Ascending aorta (tissue), 2 donors: ENCODE data around the gene CEACAM20. TPM values are rescaled to one million over a fixed set of nuclear protein-coding genes. Genes with fewer than 3 reads are reported as not detected.

ENCODE experiments used
- DNase-seq, 2 donors: peaks; one replicate each; pipeline ENCODE4 v3.0.0-alpha.2; 2019; ENCODE audit warnings: low spot score in 2 of 2
- H3K27ac ChIP-seq, 2 donors: fragments of 200-600 bp; sonication (generic); one replicate each; pipeline ENCODE4 v1.5.1; 2016 to 2017; ENCODE audit warnings: mild to moderate bottlenecking in 1 of 2
- H3K27me3 ChIP-seq: fragments of 200-600 bp; sonication (generic); one replicate; pipeline ENCODE4 v1.5.1; 2017
- H3K36me3 ChIP-seq, 2 donors: fragments of 200-600 bp; sonication (generic); one replicate each; pipeline ENCODE4 v1.5.1; 2016
- H3K4me1 ChIP-seq, 2 donors: fragments of 200-600 bp; sonication (generic); one replicate each; pipeline ENCODE4 v1.5.1; 2016 to 2017; ENCODE audit warnings: mild to moderate bottlenecking in 1 of 2
- H3K4me3 ChIP-seq, 2 donors: fragments of 200-600 bp; sonication (generic); one replicate each; pipeline ENCODE4 v1.5.1; 2016 to 2017; ENCODE audit warnings: mild to moderate bottlenecking in 1 of 2
- H3K9me3 ChIP-seq, 2 donors: fragments of 200-600 bp; sonication (generic); one replicate each; pipeline ENCODE4 v1.5.1; 2016
- intact Hi-C: fragments of 100-400 bp; cut with DNase I; formaldehyde crosslinking; loops from one replicate; pipeline ENCODE4 v1.15.1; 2023
- total RNA-seq: library from RNA; depleted of rRNA; stranded (reverse); fragments of >200 nt; gene quantifications from one replicate; pipeline ENCODE4 v1.1.0, GENCODE V29; 2016
- TF ChIP-seq, protein P1 (sequence below), 3 experiments: fragments of 200-600 bp in 2 of 3; fragments of 450-650 bp in 1 of 3; sonication (generic) in 2 of 3; IDR thresholded peaks; one replicate each; pipeline ENCODE4 v1.5.1; 2016 to 2019; ENCODE audit warnings: antibody characterized with exemption in 3 of 3, mild to moderate bottlenecking in 1 of 3, moderate library complexity in 1 of 3

Gene CEACAM20
- not detected for total RNA-seq

DNA sequence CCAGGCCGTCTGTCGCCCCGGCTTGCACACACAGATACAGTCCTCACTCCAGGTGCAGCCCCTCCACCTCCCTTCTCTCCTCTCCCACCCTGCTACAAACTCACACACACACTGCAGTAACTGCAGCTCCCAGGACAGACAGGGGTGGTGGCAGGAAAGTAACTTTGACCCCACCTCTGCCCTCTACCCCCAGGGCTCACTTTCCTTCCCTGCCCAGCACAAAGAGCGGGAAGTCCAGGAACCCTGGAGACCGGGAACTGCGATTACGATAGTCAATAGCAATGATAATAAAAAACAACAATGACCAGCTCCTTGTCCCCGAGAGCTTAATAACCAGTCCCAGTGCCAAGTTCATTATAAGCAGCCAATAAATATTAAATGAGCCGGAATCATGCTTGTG lies at the start of gene CEACAM20:
CEACAM20 (minus strand) TSS at position 140 of the 400 bp plus-strand sequence. CDS start 166 bp downstream, outside the sequence.
- DNase-seq: no peak

DNA sequence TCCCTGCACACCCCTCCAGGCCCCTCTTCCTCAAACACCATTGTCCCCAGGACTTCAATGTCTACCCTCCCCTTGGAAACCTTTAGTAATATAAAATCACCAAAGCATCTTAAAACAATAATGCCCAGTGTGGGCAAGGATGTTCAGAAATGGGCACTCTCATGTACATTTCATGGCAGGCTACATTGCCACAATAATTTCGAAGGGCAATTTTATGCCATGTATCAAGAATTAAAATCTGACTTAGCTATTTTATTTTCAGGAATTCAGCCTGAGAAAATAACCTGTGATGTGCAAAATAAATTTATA lies 48.0 kb upstream of the CEACAM20 start:
- intact Hi-C loops: no loop called here
- no peak for DNase-seq
- Histone ChIP-seq H3K27me3 (no peaks in the 10 kb centered on the region), H3K36me3 (no peaks in the 10 kb centered on the region), H3K4me1 (no peaks in the 10 kb centered on the region), H3K27ac (no peak overlapping the region), H3K4me3 (no peak overlapping the region), H3K9me3 (no peaks in the 10 kb centered on the region)
- TF ChIP-seq, protein P1, sequence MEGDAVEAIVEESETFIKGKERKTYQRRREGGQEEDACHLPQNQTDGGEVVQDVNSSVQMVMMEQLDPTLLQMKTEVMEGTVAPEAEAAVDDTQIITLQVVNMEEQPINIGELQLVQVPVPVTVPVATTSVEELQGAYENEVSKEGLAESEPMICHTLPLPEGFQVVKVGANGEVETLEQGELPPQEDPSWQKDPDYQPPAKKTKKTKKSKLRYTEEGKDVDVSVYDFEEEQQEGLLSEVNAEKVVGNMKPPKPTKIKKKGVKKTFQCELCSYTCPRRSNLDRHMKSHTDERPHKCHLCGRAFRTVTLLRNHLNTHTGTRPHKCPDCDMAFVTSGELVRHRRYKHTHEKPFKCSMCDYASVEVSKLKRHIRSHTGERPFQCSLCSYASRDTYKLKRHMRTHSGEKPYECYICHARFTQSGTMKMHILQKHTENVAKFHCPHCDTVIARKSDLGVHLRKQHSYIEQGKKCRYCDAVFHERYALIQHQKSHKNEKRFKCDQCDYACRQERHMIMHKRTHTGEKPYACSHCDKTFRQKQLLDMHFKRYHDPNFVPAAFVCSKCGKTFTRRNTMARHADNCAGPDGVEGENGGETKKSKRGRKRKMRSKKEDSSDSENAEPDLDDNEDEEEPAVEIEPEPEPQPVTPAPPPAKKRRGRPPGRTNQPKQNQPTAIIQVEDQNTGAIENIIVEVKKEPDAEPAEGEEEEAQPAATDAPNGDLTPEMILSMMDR (IDR thresholded peaks at IDR 0.05): no peak

More for the DNA sequence above, at the start of gene CEACAM20:
- no peak within 1 kb of the TSS for H3K4me3 ChIP-seq
- TF ChIP-seq, protein P1 (IDR thresholded peaks at IDR 0.05): no peak
- H3K36me3 ChIP-seq: no peaks in the 10 kb centered on the region
- no peaks in the 10 kb centered on the region for H3K4me1 ChIP-seq
- intact Hi-C loops: no loop called here
- no peak within 1 kb of the TSS for H3K27ac ChIP-seq
- no peaks in the 10 kb centered on the region for H3K9me3 ChIP-seq
- H3K27me3 ChIP-seq: no peaks in the 10 kb centered on the region

DNA sequence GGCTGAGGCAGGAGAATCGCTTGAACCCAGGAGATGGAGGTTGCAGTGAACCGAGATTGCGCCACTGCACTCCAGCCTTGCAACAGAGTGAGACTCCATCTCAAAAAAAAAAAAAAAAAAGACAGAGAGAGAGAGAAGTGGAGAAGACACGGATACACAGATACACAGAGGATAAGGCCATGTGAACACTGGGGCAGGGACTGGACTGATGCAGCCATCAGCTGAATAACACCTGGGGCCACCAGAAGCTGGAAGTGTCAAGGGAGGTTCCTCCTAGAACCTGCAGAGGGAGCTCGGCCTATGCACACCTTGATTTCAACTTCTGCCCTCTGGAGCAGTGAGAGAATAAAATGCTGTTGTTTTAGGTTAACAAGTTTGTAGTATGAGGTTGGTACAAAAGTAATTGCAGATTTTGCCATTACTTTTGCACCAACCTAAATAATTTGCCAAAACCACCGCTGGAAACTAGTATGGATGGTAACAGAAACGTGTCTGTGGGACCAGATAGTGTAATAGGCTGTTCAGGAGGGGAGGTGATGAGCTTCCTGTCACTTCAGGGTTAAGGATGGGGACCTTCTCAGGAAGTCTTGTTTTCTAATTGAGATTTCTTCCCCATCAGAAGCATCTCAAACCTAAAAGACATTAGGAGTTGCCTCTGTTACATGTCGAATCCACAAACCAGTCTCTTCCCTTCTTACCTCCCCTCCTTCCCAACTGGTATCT lies 47.5 kb upstream of the CEACAM20 start:
- Histone ChIP-seq H3K27me3 (no peaks in the 10 kb centered on the region), H3K4me1 (no peaks in the 10 kb centered on the region), H3K4me3 (no peak overlapping the region), H3K27ac (no peak overlapping the region), H3K9me3 (no peaks in the 10 kb centered on the region), H3K36me3 (no peaks in the 10 kb centered on the region)
- intact Hi-C loops: no loop called here
- TF ChIP-seq, protein P1 (IDR thresholded peaks at IDR 0.05): peak in 2 of 3 experiments; percentile 19 to 46
- no peak for DNase-seq

DNA sequence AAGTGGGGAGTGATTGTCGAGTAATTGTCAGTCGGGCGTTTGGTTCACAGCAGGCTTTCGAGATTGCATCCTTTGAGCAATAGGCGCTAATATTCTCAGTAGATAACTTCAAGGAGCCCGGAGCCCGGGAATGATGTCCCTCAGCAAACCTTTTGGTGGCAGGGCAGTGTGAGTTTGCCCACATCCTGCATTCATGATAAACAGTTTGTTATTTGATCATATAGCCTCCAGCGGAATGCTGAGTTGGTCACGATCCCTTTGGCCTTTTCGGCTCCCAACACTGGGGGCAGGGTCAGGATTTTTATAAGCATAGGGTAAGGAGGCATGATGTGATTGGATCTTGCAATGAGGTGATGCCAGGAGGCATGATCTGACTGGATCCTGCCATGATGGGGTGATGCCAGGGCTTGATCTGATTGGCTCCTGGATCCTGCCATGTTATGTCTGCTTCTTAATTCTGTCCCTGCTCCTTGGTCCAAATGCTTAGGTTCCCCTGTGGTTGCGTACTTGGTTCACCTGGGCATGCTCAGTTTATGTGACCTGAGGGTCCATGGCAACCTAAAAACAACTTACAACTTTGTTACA lies 45.7 kb upstream of the CEACAM20 start:
- intact Hi-C loops: no loop called here
- Histone ChIP-seq H3K27ac (no peak overlapping the region), H3K4me3 (no peak overlapping the region), H3K4me1 (no peaks in the 10 kb centered on the region), H3K27me3 (no peaks in the 10 kb centered on the region), H3K9me3 (no peaks in the 10 kb centered on the region), H3K36me3 (no peaks in the 10 kb centered on the region)
- no peak for DNase-seq
- TF ChIP-seq, protein P1 (IDR thresholded peaks at IDR 0.05): no peak

DNA sequence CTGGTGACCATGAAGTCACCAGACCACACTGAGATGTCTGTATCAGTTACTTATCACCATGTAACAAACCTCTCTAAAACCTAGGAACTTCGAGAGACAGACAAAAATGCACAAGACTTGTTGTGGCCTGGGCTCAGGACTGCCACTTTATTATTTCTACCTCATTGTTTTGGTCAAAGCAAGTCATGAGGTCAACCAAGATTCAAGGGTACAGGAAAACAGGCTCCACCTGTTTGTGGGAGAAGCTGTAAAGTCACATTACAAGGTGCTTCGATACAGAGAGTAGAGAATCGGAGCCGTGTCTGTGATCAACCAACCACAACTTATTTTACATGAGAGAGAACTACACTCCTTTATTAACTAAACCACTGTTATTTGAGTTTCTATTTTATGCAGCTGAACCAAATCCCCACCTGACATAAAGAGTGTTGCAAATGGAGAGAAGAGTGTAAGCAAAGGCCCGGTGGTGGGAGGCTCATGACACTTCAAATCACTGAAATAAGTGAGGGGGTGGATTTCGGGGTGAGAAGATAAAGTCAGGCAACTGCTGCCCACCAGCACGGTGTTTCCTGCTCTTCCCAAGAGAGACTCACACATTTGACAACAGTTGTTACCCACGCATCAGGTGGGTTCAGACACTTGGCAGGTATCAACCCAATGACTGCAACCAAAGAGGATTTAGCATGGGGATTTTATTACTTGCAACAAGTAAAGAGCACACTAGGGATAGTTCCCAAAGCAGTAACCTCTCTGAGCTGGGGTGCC lies 44.9 kb upstream of the CEACAM20 start:
- H3K27ac ChIP-seq: no peak overlapping the region
- no peaks in the 10 kb centered on the region for H3K27me3 ChIP-seq
- TF ChIP-seq, protein P1 (IDR thresholded peaks at IDR 0.05): no peak
- no peaks in the 10 kb centered on the region for H3K36me3 ChIP-seq
- no peaks in the 10 kb centered on the region for H3K9me3 ChIP-seq
- H3K4me3 ChIP-seq: no peak overlapping the region
- intact Hi-C loops: no loop called here
- H3K4me1 ChIP-seq: no peaks in the 10 kb centered on the region
- no peak for DNase-seq
